MCF 10A (cell line): ENCODE results near the gene MYO1C. TPM values are rescaled to one million over a fixed set of nuclear protein-coding genes. Genes with fewer than 3 reads are reported as not detected.

ENCODE experiments used
- BruUV-seq: library from RNA; stranded (reverse); fragments of 400-500 nt; replicated peaks from 2 replicates; lab custom pipeline; 2021; lab: Mats Ljungman, UMichigan
- CTCF ChIA-PET: fragments of 300-600 bp; sonication (Branson Sonifier 250); formaldehyde crosslinking; extraction: SDS; loops from one replicate; lab custom pipeline; 2021; ENCODE audit warnings: antibody characterized with exemption, inconsistent platforms; lab: Yijun Ruan, JAX
- POLR2A ChIA-PET: fragments of 300-600, 350-650 bp; sonication (Branson Sonifier 250); formaldehyde crosslinking; extraction: SDS; loops from one replicate; lab custom pipeline; 2020; ENCODE audit warnings: antibody characterized with exemption, inconsistent platforms; lab: Yijun Ruan, JAX
- DNase-seq: peaks from one replicate; pipeline ENCODE4 v3.0.0-alpha.2; 2018; ENCODE audit not compliant: unreplicated experiment
- H3K27ac Mint-ChIP-seq: one replicate; pipeline ENCODE4 v1.8.0; 2022; ENCODE audit warnings: mild to moderate bottlenecking, low read depth, mixed read lengths; ENCODE audit not compliant: unreplicated experiment
- H3K27me3 Mint-ChIP-seq: one replicate; pipeline ENCODE4 v1.8.0; 2022; ENCODE audit warnings: mixed read lengths; ENCODE audit not compliant: insufficient read depth, unreplicated experiment
- H3K36me3 Mint-ChIP-seq: one replicate; pipeline ENCODE4 v1.8.0; 2022; ENCODE audit warnings: mild to moderate bottlenecking, moderate library complexity, mixed read lengths; ENCODE audit not compliant: insufficient read depth, unreplicated experiment
- H3K4me1 Mint-ChIP-seq: one replicate; pipeline ENCODE4 v1.8.0; 2022; ENCODE audit warnings: mixed read lengths; ENCODE audit not compliant: insufficient read depth, unreplicated experiment
- H3K4me3 Mint-ChIP-seq: one replicate; pipeline ENCODE4 v1.8.0; 2022; ENCODE audit warnings: mild to moderate bottlenecking, moderate library complexity, mixed read lengths; ENCODE audit not compliant: unreplicated experiment
- H3K9me3 Mint-ChIP-seq: one replicate; pipeline ENCODE4 v1.8.0; 2022; ENCODE audit warnings: mixed read lengths; ENCODE audit not compliant: unreplicated experiment
- CTCF ChIP-seq: fragments of 200-600 bp; IDR thresholded peaks from one replicate; pipeline ENCODE4 v1.8.0; 2022; ENCODE audit warnings: antibody characterized with exemption, mild to moderate bottlenecking; ENCODE audit not compliant: unreplicated experiment
- intact Hi-C: fragments of 100-400 bp; cut with micrococcal nuclease; formaldehyde crosslinking; loops from 2 replicates; pipeline ENCODE4 v1.14.1; 2022
- total RNA-seq: library from RNA; stranded (reverse); gene quantifications from 2 replicates; pipeline ENCODE4 v1.2.3, GENCODE V29; 2022

MYO1C gene
- total RNA-seq, 1 experiment from 2014 or later = 216 TPM

GRCh38 chr17:1482680-1483079 lies 9.8 kb downstream of the MYO1C start:
- intact Hi-C loops = no loop called here
- H3K9me3 Mint-ChIP-seq = no peaks in the 10 kb centered on the region
- no peak for DNase-seq
- H3K4me1 Mint-ChIP-seq = peaks cover 6% of the 10 kb centered on the region
- H3K27me3 Mint-ChIP-seq = no peaks in the 10 kb centered on the region
- no peak for TF ChIP-seq CTCF
- ChIA-PET CTCF (no interaction called here), POLR2A (no interaction called here)
- no peak overlapping the region for H3K4me3 Mint-ChIP-seq
- peaks cover 63% of the 10 kb centered on the region for H3K36me3 Mint-ChIP-seq
- BruUV-seq = no TSS peak
- no peak overlapping the region for H3K27ac Mint-ChIP-seq

GRCh38 chr17:1481736-1482135 lies 10.8 kb downstream of the MYO1C start:
- no peak for DNase-seq
- no peaks in the 10 kb centered on the region for H3K27me3 Mint-ChIP-seq
- peaks cover 6% of the 10 kb centered on the region for H3K4me1 Mint-ChIP-seq
- intact Hi-C loops = no loop called here
- H3K4me3 Mint-ChIP-seq = no peak overlapping the region
- TF ChIP-seq CTCF = no peak
- BruUV-seq = no TSS peak
- no peaks in the 10 kb centered on the region for H3K9me3 Mint-ChIP-seq
- H3K27ac Mint-ChIP-seq = no peak overlapping the region
- ChIA-PET CTCF (interaction anchor here (0.7 kb wide), 2 partner anchors 12 to 801 kb away, joined by 3 to 4 read pairs; no protein-coding TSS in a partner anchor), POLR2A (interaction anchor here (0.6 to 1.3 kb wide), 3 partner anchors 11 to 34 kb away, joined by 3 to 4 read pairs (median 4); partner anchors contain the start of gene MYO1C)
- H3K36me3 Mint-ChIP-seq = peaks cover 71% of the 10 kb centered on the region

GRCh38 chr17:1480747-1481465 lies 11.6 kb downstream of the MYO1C start:
- no peaks in the 10 kb centered on the region for H3K27me3 Mint-ChIP-seq
- no peak overlapping the region for H3K4me3 Mint-ChIP-seq
- TF ChIP-seq CTCF = no peak
- DNase-seq = no peak
- BruUV-seq = no TSS peak
- intact Hi-C loops = no loop called here
- peaks cover 6% of the 10 kb centered on the region for H3K4me1 Mint-ChIP-seq
- no peak overlapping the region for H3K27ac Mint-ChIP-seq
- peaks cover 76% of the 10 kb centered on the region for H3K36me3 Mint-ChIP-seq
- no peaks in the 10 kb centered on the region for H3K9me3 Mint-ChIP-seq
- ChIA-PET CTCF (interaction anchor here (0.7 to 0.8 kb wide), 2 partner anchors 34 kb away, joined by 3 read pairs; no protein-coding TSS in a partner anchor), POLR2A (interaction anchor here (0.6 to 1.3 kb wide), 4 partner anchors 21 to 176 kb away, joined by 3 to 4 read pairs (median 3); no protein-coding TSS in a partner anchor)

GRCh38 chr17:1478418-1478817 lies 14.1 kb downstream of the MYO1C start:
- intact Hi-C loops = no loop called here
- Mint-ChIP-seq H3K4me1 (no peaks in the 10 kb centered on the region), H3K27me3 (no peaks in the 10 kb centered on the region), H3K27ac (no peak overlapping the region), H3K9me3 (no peaks in the 10 kb centered on the region), H3K4me3 (no peak overlapping the region), H3K36me3 (peaks cover 72% of the 10 kb centered on the region)
- CTCF ChIA-PET = no interaction called here
- POLR2A ChIA-PET = interaction anchor here (0.6 to 1.2 kb wide), 2 partner anchors 13 to 19 kb away, joined by 3 to 5 read pairs; no protein-coding TSS in a partner anchor
- no peak for TF ChIP-seq CTCF
- DNase-seq = no peak
- no TSS peak for BruUV-seq
